Activated B cell treated with CpG ODN at 0.5 μM for 24 hours (primary cell): ENCODE data around the gene B3GALT6. TPM values are rescaled to one million over a fixed set of nuclear protein-coding genes. Genes with fewer than 3 reads are reported as not detected.
A peak's percentile ranks its signal among the peaks of the same experiment; 100 is the strongest.

Experiments
- ATAC-seq: fragments of 200-7000 bp; cut with Tn5 transposase; one replicate; pipeline ENCODE4 v1.10.0; 2021; ENCODE audit warnings: low read depth, mild to moderate bottlenecking, moderate library complexity
- CTCF ChIA-PET: fragments of 350-600 bp; sonication (Branson Sonifier 250); formaldehyde crosslinking; loops from one replicate; lab custom pipeline; 2021; ENCODE audit warnings: antibody characterized with exemption; lab: Charles Lee
- POLR2A ChIA-PET: fragments of 350-600 bp; sonication (Branson Sonifier 250); formaldehyde crosslinking; loops from one replicate; lab custom pipeline; 2021; ENCODE audit warnings: antibody characterized with exemption; lab: Charles Lee
- DNase-seq: peaks from one replicate; pipeline ENCODE4 v3.0.0; 2022
- H3K27ac Mint-ChIP-seq: one replicate; pipeline ENCODE4 v1.8.0; 2020; ENCODE audit warnings: mixed read lengths
- H3K27me3 Mint-ChIP-seq: one replicate; pipeline ENCODE4 v1.8.0; 2021; ENCODE audit warnings: mixed read lengths
- H3K36me3 Mint-ChIP-seq: one replicate; pipeline ENCODE4 v1.8.0; 2021; ENCODE audit warnings: low read depth, mixed read lengths
- H3K4me1 Mint-ChIP-seq: one replicate; pipeline ENCODE4 v1.8.0; 2021; ENCODE audit warnings: mixed read lengths
- H3K4me3 Mint-ChIP-seq: one replicate; pipeline ENCODE4 v1.8.0; 2020; ENCODE audit warnings: mild to moderate bottlenecking, mixed read lengths
- H3K9me3 Mint-ChIP-seq: one replicate; pipeline ENCODE4 v1.8.0; 2020; ENCODE audit warnings: mixed read lengths
- intact Hi-C: fragments of 100-400 bp; cut with micrococcal nuclease; formaldehyde crosslinking; loops from one replicate; pipeline ENCODE4 v1.15.1; 2024
- total RNA-seq: library from RNA; stranded (reverse); gene quantifications from 2 replicates; pipeline ENCODE4 v1.2.3, GENCODE V29; 2022
- TF ChIP-seq, protein P1 (sequence below): fragments of 200-600 bp; IDR thresholded peaks from one replicate; pipeline ENCODE4 v1.8.0; 2022; ENCODE audit warnings: antibody characterized with exemption, mild to moderate bottlenecking

B3GALT6 gene
- total RNA-seq, 1 donor from 2014 or later: 22.1 TPM

DNA sequence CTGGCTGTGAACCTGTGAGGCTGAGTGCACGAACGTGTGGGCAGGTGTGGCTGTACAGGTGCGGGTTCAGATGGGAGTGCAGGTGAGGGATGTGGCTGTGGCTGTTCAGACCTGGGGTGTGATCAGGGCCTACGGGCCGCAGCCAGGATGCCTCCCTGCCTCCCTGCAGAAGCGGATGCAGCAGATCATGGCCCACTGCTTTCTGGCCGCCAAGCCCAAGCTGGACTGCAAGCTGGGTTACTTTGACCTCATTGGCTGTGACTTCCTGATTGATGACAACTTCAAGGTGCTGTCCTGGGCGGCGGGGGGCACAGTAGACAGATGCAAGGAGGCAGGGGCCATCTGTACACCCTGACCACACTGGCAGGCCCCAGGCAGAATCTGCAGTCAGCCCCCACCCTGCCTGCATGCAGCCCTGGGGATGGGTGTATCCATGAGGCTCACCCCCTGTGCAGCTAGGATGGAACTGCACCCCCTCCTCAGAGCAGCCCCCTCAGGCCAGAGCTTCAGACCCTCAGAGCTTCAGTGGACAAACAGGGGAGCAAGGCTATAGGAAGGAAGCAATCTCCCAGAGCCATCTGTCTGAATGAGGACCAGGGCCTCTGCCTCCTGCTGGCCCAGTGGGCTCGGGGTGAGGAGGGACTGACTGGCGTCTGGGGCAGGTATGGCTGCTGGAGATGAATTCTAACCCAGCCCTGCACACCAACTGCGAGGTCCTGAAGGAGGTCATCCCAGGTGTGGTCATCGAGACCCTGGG is 35.4 kb upstream of the B3GALT6 start:
- peaks cover 1% of the 10 kb centered on the region for H3K36me3 Mint-ChIP-seq
- H3K27ac Mint-ChIP-seq: no peak overlapping the region
- intact Hi-C loops: no loop called here
- DNase-seq: peak; percentile 12
- H3K4me3 Mint-ChIP-seq: no peak overlapping the region
- ChIA-PET POLR2A (no interaction called here), CTCF (no interaction called here)
- H3K27me3 Mint-ChIP-seq: no peaks in the 10 kb centered on the region
- TF ChIP-seq, protein P1, sequence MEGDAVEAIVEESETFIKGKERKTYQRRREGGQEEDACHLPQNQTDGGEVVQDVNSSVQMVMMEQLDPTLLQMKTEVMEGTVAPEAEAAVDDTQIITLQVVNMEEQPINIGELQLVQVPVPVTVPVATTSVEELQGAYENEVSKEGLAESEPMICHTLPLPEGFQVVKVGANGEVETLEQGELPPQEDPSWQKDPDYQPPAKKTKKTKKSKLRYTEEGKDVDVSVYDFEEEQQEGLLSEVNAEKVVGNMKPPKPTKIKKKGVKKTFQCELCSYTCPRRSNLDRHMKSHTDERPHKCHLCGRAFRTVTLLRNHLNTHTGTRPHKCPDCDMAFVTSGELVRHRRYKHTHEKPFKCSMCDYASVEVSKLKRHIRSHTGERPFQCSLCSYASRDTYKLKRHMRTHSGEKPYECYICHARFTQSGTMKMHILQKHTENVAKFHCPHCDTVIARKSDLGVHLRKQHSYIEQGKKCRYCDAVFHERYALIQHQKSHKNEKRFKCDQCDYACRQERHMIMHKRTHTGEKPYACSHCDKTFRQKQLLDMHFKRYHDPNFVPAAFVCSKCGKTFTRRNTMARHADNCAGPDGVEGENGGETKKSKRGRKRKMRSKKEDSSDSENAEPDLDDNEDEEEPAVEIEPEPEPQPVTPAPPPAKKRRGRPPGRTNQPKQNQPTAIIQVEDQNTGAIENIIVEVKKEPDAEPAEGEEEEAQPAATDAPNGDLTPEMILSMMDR: no peak
- peaks cover 10% of the 10 kb centered on the region for H3K9me3 Mint-ChIP-seq
- H3K4me1 Mint-ChIP-seq: peaks cover 10% of the 10 kb centered on the region
- no peak for ATAC-seq

DNA sequence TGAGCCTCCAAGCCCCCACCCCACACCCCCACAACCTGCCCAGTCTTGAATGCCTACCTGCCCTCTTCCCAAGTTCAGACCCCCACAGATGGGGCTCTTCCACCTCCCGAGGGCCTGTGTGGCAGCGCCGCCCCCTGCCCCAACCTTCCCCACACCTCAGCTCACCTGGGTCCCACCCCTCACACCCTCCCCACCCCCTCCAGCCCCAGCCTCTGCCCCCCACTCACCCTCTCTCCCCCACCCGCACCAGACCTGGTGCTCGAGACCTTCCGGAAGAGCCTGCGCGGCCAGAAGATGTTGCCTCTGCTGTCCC is 34.9 kb upstream of the B3GALT6 start:
- H3K27me3 Mint-ChIP-seq: no peaks in the 10 kb centered on the region
- DNase-seq (no peak), ATAC-seq (no peak)
- no peak overlapping the region for H3K4me3 Mint-ChIP-seq
- intact Hi-C loops: no loop called here
- POLR2A ChIA-PET: no interaction called here
- peaks cover 10% of the 10 kb centered on the region for H3K4me1 Mint-ChIP-seq
- H3K9me3 Mint-ChIP-seq: peaks cover 5% of the 10 kb centered on the region
- H3K27ac Mint-ChIP-seq: no peak overlapping the region
- CTCF ChIA-PET: no interaction called here
- peaks cover 1% of the 10 kb centered on the region for H3K36me3 Mint-ChIP-seq
- TF ChIP-seq, protein P1: no peak

DNA sequence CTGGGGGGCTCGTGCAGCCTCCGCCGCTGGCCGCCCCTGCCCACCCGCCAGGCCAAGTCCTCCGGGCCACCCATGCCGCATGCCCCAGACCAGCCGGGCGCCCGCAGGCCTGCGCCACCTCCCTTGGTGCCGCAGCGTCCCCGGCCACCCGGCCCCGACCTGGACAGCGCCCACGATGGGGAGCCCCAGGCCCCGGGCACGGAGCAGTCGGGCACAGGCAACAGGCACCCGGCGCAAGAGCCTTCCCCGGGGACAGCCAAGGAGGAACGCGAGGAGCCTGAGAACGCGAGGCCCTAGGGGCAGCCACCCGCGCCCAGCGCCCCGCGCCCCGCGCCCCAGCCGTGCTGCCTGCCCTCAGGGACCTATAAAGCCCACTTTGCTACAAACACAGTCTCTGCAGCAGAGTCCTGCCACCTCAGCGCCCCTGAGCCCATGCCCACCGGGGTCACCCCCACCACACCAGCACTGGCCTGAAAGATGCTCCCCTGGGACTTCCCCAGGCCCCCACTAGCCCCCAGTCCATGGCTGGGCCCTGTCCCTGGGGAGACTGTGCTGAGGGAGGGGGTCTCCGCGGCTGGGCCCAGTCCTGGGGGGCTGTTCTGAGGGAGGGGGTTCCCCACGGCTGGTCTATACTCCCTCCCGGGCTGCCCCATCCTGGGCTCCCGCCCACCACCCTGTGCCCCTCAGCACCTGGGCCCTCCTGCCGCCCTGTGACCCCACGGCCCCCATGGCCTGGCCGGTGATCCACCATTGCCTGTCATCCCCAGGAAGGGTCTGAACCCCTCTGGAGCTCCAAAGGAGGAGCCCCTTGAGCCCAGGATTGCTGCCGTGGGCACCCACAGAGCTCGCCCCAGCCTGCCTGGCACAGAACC is 34.2 kb upstream of the B3GALT6 start:
- POLR2A ChIA-PET: no interaction called here

DNA sequence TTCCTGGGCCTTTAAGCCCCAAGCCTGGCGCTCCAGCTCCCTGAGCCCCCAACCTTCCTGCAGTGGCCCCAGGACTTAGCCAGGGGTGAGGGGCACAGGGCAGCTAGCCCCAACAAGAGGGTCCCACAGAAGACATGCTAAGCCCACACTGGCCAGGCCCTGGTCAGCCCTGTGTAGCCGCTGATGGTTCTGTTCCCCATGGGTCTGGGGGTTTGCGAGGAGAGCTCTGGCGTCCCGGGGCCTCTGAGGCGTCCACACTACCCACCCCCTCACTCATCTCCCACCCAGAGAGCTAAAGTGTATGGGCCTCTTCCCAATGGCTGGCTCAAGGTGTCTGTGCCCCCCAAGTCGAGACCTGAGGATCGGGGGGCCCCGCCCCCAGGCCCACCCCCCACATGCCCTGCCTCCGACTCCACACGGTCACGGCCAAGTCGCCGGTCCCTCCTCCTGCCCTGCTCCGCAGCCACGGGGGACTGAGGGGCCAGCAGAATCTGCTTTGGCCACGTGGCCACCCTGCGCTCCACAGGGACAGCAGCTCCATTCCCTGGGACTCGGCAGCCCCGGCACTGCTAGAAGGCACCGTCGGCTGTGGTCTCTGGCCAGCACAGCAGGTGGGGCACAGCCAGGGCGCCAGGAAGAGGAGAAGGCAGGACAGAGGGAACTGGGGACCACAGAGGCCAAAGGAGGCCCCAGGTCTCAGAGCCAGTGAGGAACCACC is 33.5 kb upstream of the B3GALT6 start:
- Mint-ChIP-seq H3K9me3 (peaks cover 4% of the 10 kb centered on the region), H3K4me1 (peaks cover 10% of the 10 kb centered on the region), H3K4me3 (no peak overlapping the region), H3K36me3 (peaks cover 3% of the 10 kb centered on the region), H3K27me3 (no peaks in the 10 kb centered on the region), H3K27ac (no peak overlapping the region)
- DNase-seq: no peak
- ChIA-PET CTCF (no interaction called here), POLR2A (no interaction called here)
- ATAC-seq: no peak
- intact Hi-C loops: no loop called here
- TF ChIP-seq, protein P1: no peak

More for the DNA sequence above, 34.2 kb upstream of the B3GALT6 start:
- TF ChIP-seq, protein P1: no peak
- CTCF ChIA-PET: no interaction called here
- intact Hi-C loops: no loop called here
- peaks cover 1% of the 10 kb centered on the region for H3K36me3 Mint-ChIP-seq
- ATAC-seq (no peak), DNase-seq (peak; percentile 15)
- no peak overlapping the region for H3K4me3 Mint-ChIP-seq
- no peaks in the 10 kb centered on the region for H3K27me3 Mint-ChIP-seq
- H3K27ac Mint-ChIP-seq: no peak overlapping the region
- peaks cover 10% of the 10 kb centered on the region for H3K4me1 Mint-ChIP-seq
- H3K9me3 Mint-ChIP-seq: peaks cover 4% of the 10 kb centered on the region
